ENCODE results near the gene ABCA7.
"Not testable (repeated sequence)": the region's sequence is repeated elsewhere in the genome, so short reads cannot be mapped to it uniquely, and the experiment has no call there.

The ABCA7 gene

DNA sequence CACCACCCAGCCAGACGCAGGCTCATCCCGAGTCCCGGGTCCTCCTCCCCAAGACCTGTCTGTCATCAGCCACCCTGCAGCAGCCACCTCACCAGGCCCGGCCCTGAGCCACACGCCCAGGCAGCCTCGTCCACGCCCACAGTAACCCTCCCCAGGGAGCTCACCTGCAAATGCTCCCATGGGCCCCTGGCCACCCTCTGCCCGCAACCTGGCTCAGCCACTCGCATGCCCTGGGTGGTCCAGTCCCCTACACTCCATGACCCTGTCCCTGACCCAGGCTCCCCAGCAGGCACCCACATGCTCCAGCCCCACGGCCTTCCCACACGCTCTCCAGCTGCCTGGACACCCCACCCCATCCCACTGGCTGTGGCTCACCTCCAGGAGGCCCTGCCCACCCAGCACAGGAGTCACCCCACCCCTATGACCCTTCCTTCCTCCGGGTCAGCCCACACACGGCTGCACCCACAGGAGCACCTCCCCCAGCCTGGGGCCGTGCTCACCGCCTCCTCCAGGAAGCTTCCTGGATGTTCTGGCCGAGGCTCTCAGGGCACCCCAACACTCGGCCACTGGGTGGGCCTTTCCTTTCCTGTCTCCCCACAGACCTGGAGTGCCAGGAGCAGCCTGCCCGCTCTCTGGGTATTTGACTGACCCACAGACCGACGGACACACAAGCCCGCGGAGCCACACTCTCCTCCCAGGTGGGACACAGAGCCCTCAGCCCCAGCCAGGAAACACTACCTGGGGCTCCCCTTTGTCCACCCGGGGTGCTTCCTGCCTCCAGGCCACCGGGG, 22.6 kb upstream of the ABCA7 start:
- DNase-seq: no peak

DNA sequence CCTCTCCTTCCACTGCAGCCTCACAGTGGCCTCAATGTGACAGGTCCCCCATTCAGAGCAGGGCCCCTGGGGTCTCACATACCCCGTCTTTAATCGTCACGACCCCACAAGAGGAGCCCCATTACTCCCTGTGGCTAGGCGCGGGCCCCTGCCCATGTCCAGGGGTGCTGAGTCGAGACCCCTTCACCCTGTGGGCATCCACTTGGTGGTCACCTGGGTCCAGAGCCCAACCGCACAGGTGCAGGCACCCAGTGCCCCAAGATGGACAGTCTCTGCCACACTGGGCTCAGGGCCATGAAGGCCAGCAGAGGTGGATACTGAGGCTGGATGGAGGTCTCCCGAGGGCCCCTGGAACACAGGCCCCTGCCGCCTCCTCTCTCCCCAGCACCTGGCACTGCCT, 22.0 kb upstream of the ABCA7 start:
- no peak for DNase-seq

DNA sequence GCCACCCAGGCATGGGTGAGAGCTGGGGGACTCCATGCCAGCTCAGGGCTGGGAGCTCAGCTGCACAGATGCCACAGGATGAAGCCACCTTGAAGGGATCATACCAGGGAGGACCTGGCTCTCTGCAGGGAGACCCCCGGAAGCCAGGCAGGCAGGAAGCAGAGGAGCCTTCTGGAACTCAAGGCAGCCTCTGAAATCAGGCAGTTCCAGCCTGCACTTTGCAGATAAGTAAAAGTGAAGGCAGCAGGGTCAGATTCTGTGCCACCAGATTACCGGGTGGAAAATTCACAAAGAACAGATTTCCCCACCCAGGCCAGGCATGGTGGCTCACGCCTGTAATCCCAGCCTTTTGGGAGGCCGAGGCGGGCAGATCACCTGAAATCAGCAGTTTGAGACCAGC, 21.5 kb upstream of the ABCA7 start:
- DNase-seq: no peak

DNA sequence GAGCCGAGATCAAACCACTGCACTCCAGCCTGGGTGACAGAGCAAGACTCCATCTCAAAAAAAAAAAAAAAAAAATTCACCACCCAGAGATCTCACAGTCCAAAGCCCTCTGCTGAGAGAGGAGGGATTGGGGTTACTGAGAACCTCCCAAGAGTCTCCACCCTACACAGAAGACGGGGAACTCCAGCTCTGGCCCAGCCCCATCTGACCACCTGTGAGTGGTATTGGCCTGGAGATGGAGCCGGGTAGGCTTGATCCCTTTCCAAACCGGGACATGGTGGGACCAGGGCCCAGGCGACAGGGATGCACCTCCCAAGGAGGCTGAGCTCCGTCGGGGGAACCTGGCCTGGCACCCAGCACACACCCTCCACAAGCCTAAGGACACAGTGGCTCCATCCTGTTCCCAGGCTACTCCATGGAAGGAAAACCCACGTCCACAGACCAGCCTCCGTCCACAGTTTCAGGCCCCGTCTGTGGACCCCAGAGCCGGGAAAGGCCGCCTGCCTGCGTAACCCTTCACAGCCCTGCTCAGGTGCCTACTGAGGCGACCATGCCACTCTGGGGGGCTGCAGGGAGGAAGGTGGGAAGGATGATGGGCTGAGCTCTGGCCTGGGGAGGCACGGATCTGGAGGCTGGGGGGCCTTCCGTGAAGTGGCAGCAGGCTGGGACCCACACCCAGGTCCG, 20.8 kb upstream of the ABCA7 start:
- no peak for DNase-seq

DNA sequence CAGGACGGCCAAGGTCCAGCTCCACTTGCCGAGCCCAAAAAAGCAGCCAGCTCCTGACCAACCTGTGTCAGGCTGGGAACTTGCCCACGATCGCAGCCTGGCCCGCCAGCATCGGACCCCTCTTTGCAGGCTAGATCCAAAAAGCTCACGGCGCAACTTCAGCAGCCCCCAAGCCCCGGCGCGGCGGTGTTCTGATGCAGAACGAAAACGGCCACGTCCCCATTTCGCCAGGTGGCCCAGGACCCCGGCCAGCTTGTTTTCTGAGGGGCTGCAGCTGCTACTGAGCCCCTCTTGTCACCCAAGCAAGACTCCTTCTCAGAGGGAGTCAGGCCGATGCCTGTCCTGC, 20.3 kb upstream of the ABCA7 start:
- no peak for DNase-seq

DNA sequence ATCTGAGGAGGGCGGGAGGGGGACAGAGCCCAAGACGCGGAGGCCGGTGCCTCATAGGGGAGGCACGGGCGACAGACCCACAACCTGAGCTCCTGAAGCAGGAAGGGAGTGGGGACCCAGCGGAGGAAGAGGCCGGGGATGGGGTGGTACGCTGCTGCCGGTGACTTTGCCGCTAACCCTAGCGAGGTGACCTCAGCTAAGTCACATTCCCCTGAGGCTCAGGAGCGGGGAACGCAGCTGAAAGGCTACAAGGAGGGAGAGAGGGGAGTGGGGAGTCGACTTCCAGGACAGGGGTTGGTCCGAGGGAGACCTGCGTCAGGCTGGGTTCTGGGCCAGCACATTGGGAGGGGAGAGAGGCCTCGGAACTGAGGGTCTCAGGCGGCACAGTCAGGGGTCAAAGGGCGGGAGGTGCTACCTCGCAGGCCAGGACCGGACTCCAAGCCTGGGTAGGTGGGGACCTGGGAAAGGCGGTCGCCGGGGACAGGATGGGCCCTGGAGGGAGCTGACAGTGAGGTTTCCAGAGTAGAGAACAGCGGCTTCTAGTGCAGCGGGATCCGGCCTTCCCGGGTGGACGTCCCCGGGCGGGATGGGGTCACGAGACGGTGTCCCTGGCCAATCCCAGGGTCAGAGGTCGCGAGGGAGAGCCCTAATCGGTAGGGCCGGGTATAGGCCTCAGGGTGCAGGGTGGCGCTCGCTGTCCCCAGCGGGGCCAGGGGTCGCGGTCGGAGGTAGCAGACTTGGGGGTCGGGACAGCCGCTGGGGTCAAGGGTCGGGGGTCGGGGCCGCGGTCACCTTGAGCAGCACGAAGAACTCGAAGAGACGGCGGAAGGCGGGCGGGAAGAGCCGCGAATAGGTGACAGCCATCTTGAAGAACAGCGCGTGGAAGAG, 19.7 kb upstream of the ABCA7 start:
- no peak for DNase-seq

DNA sequence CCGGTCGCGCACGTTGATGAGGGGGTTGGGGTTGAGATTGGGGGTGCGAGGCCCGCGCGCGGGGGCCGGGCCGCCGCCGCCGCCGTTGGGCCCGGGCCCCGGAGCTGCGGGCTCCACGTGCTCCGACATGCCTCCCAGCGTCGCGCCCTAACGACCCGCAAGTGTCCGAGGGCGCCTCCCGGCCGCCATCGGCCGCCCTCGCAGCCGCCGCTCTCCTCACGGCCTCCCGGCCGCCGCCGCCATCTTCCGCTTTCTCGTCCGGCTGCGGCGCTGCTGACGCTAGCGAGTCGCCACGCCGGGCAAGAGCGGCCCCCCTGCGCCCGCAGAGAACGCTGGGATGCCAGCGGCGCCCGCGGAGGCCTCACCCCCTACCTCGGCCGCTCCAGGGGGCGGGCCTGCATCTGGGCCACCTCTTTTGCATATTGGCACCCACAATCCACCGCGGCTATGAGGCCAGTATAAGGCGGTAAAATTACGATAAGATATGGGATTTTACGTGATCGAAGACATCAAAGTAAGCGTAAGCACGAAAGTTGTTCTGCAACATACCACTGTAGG, 19.0 kb upstream of the ABCA7 start, which contains the start of gene TMEM259:
TSS of gene TMEM259 (minus strand) at position 256 of the 558 bp plus-strand sequence. CDS start at position 129, 127 bp downstream.
- DNase-seq: peak; percentile 98

DNA sequence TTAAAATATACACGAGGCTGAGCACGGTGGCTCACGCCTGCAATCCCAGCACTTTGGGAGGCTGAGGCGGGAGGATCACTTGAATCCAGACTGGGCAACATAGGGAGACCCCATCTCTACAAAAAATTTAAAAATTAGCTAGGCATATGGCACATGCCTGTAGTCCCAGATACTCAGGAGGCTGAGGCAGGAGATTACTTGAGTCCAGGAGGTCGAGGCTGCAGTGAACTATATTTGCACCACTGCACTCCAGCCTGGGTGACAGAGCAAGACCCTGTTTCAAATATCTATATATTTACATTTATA, 16.1 kb upstream of the ABCA7 start:
- DNase-seq: not testable (repeated sequence)

DNA sequence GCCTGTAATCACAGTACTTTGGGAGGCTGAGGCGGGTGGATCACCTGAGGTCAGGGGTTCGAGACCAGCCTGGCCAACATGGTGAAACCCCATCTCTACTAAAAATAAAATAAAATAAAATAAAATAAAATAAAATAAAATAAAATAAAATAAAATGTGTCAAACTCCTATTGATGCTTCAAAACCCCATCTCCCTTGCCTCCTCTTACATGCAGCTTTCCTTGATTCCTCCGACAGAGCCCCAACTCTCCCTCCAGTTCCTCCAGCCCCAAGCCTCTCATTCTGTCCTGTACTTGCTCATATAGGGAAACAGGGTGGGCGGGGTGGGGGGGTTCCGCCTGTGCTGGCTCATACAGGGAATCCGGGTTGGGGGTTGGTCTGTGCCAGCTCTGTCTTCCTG, 14.8 kb upstream of the ABCA7 start:
- not testable (repeated sequence) for DNase-seq

DNA sequence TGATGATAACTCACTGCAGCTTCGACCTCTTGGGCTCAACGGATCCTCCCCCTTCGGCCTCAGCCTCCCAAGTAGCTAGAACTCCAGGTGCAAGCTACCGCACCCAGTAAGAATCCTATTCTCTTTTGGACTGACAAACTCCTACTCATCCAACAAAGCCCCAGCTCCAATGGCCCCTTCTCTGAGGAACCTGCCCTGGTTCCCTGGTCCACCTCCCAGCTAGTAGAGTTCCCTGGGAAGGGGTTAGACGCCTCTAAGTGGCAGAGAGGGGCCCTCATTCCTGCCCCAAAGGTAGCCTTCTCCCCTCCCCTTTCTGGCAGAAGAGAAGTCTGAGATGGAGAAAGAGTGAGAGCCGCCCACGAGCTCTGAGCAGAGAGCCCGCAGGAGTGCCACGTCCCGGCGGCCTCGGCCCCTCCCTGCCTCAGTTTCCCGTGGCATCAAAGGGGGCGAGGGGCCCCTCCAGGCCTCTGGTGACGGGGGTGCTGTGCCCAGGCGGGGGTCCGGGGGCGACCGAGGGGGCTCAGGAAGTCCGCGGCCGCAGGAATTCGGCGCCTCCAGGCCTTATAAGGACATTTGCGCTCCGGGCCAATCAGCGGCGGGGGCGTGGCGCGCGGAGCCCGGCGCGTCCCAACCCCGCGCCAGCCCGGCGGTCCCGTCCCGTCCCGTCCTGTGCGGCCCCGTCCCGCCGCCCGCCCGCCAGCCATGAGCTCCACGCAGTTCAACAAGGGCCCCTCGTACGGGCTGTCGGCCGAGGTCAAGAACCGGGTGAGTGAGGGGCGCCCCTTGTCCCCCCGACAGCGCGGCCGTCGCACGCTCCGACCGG, 13.7 kb upstream of the ABCA7 start, which contains the start of gene CNN2:
TSS of gene CNN2 (plus strand) at position 649 of the 823 bp plus-strand sequence. CDS start at position 703, 54 bp downstream.
- peak; percentile 69 for DNase-seq

DNA sequence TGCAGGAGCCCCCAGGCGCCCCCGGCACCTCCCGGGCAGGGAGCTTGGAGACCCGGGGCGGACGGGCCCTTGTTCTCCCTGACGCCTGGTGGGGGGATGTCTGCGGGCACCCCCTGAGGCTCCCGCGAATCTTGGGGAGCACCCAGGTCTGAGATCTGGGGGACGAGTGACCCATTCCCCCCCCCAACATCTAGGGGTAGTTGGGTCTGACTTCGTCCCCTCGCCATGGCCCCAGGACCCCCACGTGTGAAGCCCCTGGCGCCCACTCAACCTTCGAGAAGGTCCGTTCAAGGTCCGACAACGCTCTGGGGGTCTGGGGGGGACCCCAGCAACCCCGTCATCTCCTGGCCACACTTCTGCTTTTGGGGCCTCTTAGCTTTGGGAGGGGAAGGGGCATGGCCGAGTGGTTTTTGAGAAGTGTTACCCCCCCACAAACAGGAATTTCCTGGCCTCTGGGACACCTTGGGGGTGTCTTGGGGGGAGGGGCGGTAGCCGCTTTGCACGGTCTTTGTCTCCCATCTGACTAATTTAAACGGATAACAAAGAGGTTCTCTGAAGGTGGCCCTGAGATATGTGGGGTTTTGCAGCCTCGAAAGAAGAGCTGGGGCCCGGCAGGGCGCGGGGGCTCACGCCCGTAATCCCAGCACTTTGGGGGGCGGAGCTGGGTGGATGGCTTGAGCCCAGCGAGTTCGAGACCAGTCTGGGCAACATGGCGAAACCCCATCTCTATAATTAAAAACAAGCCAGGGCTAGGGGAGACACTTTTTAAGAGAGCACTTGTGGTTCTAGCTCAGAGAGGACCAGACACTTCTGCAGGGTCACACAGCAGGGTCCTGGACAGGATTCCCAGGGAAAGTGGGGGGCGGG, 12.9 kb upstream of the ABCA7 start:
- peak; percentile 41 for DNase-seq

DNA sequence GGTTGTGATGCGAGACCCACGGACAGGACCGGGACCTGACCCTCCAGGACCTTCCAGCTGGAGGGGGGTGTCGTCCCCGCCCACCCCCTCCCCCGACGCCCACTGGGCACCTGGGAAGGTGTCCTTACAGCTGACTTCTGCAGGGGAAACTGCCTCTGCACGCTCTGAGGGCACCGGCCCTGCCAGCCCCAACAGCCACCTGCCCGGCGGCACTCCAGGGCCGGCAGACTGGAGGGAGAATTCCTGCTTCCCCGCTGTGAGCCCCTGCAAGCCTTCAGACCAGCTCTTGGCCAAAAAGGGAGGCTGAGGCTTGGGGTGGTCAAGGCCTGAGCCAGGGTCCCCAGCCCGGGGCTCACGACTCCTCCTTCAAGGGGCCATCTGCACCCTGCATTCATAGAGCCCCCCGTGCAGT, 12.3 kb upstream of the ABCA7 start:
- no peak for DNase-seq

DNA sequence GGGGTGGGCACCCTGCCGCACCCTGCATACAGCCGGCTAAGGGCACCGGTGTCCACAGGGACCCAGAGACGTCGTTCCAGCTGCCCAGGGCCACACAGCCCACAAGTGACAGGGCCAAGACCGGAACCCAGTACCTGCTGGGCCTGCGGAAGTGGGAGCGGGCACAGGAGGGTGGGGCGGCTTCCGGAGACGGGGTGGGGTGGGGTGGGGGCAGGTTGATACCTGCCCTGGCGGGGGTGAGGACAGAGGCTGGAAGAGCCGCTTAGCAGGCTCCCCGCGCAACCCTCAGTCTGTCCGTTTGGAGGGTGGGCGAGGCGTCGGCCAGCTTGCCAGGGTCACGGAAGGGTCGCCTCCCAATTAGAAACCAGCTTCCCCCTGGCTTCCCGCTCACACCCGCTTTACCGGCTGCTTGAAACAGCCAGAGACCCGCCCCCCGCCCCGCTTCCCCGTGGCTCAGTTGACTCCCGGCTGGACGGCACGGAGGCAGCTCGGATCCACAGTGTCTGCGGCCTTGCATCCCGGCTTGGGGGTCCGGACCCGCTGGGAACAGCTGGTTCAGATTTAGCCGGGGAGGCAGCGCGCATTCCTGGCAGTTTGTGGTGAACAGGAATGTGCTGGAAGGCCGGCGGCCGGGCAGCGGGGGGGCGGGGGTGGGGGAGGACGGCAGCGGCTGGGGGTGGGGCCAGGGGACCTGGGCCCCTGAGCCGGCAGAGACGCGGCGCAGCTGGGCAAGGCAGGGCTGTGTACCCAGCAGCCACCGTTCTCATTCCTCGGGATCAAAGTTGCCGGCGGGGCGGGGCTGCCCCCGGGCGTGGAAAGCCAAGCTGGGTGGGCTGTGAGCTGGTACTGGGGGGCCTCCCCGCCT, 11.6 kb upstream of the ABCA7 start:
- peak; percentile 49 for DNase-seq

DNA sequence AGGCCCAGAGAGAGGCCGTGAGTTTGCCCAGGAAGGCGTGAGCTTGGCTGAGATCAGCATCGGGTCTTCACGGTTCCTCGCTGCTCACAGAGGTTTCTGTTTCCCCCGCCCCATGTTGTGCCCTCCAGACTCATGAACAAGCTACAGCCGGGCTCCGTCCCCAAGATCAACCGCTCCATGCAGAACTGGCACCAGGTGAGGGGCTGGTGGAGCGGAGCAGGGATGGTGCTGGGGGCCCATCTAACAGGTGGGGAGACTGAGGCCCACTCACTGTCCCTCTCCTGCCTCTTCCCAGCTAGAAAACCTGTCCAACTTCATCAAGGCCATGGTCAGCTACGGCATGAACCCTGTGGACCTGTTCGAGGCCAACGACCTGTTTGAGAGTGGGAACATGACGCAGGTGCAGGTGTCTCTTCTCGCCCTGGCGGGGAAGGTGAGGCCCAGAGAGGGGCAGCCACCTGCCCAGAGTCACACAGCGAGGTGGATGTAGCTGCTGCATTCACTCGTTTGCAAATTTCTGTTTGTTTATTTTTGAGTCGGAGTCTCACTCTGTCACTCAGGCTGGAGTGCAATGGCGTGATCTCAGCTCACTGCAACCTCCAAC, 7.5 kb upstream of the ABCA7 start:
- DNase-seq: no peak

DNA sequence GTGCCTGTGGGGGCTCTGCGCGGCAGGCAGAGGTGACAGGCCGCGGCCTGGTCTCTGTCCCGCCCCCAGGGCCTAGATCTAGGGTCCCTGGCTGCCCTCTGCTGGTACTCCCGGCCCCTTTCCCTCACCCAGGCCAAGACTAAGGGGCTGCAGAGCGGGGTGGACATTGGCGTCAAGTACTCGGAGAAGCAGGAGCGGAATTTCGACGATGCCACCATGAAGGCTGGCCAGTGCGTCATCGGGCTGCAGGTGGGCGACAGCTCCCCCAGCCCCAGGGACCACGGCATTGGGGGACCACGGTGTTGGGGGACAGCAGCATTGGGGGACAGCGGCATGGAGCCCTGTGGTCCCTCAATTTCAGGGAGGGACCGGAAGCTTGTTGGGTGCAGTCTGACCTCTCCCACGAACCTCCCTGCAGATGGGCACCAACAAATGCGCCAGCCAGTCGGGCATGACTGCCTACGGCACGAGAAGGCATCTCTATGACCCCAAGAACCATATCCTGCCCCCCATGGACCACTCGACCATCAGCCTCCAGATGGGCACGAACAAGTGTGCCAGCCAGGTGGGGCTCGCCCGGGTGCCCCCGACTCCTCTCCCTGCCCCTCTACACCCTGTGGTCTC, 3.8 kb upstream of the ABCA7 start:
- no peak for DNase-seq

DNA sequence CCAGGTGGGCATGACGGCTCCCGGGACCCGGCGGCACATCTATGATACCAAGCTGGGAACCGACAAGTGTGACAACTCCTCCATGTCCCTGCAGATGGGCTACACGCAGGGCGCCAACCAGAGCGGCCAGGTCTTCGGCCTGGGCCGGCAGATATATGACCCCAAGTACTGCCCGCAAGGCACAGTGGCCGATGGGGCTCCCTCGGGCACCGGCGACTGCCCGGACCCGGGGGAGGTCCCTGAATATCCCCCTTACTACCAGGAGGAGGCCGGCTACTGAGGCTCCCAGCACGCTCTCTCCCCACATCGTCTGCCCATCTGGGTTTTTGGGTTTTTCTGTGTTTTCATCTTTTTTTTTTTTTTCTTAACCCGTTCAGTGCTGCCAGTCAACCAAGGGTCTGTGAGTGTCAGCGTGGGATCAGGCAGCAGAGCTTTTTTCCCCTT, 2.3 kb upstream of the ABCA7 start:
- no peak for DNase-seq

DNA sequence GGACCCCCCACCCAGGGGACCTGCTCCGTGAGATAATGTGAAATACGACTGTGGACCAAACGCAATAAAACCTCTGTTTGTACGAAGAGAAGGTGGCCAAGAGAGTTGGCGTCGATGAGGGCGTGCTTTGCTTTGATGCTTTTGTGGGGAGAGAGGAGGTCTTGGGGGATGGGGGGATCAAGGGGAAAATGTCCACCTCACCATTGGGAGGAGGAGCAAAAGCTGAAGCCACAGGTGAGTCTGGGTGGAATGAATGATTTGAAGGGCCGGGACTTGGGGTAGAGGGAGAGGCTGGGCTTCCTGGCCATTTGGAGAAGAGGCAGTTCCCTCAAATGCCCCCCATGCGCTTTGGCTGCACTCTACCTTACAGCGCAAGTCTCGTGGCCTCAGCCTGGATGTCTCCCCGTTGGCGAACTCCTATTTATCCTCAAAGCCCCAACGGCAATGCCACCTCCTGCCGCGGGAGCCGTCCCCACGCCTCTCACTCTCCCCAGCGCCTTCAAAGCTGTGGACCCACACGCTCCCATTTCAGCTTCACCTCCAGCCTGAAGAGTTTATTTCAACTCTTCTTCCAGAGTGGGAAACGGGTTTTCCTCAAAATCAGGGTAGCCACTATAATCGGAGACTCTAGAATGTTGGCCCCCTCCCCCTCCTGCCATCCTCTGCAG, 795 bp upstream of the ABCA7 start:
- no peak for DNase-seq

DNA sequence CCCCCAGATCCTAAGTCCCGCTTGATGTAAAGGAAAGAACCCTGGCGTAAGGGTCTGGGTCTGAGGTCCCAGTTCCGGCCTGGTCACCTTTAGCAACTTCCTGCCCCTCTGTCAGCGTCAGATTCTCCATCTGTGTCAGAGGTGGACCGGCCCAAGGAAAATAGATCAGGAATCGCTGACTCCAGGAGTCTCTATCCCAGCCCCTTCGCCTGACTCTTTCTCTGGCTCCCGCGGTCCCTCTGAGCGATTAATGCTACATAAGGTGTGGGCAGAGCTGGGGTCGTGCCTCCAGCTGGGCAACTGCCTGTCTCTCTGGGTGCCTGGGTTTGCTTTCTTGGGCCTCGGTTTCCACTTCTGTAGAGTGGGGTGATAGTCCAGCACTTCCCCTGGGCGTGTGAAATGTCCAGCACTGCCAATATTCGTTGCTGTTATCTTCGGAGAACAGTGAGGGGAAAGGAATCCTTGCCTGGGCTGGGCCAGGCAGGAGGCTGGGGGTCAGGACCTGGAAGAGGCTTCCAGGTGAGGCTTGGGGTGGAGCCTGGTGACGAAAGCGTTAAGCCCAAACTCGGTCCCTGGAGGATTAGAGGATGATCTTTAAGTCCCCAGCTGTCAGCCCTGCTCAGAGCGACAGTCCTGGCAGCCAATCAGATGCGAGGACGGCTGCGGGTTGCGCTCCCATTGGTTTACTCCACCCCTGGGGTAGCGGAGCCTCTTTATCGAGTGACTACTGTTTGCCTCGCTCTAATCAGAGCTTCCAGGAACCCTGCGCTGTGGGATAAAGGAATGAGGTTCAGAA, 767 bp downstream of the ABCA7 start:
- peak; percentile 91 for DNase-seq
